T-helper 2 cell (primary cell): Measurements from ENCODE around the gene ILKAP.
"Not testable (repeated sequence)": the region's sequence is repeated elsewhere in the genome, so short reads cannot be mapped to it uniquely, and the experiment has no call there.

Experiments used
- DNase-seq, 5 experiments: peaks; one replicate each; pipeline versions ENCODE4 v3.0.0 to v3.0.0-alpha.2; 2012 to 2022

ILKAP gene

GRCh38 chr2:238190445-238190844 is 13.1 kb downstream of the ILKAP start:
- DNase-seq, result no peak

- DNase-seq, result no peak
Measured at GRCh38 chr2:238187618-238188548, 15.6 kb downstream of the ILKAP start.

GRCh38 chr2:238183821-238184220 is 19.7 kb downstream of the ILKAP start:
- no peak for DNase-seq

GRCh38 chr2:238182362-238182761 is 21.1 kb downstream of the ILKAP start:
- DNase-seq, result no peak

GRCh38 chr2:238180554-238180953 is 22.9 kb downstream of the ILKAP start:
- DNase-seq, result no peak

GRCh38 chr2:238176613-238177012 is 26.9 kb downstream of the ILKAP start:
- DNase-seq, result no peak

GRCh38 chr2:238174701-238175100 is 28.8 kb downstream of the ILKAP start:
- no peak for DNase-seq

GRCh38 chr2:238174291-238174690 is 29.2 kb downstream of the ILKAP start:
- no peak for DNase-seq

- no peak for DNase-seq
Measured at GRCh38 chr2:238173692-238174091, 29.8 kb downstream of the ILKAP start.

- DNase-seq, result no peak
Measured at GRCh38 chr2:238172439-238172838, 31.1 kb downstream of the ILKAP start.

GRCh38 chr2:238171575-238172187 is 31.8 kb downstream of the ILKAP start:
- no peak for DNase-seq

- not testable (repeated sequence) for DNase-seq
Measured at GRCh38 chr2:238171072-238171431, 32.4 kb downstream of the ILKAP start.

GRCh38 chr2:238170386-238171071 is 33.0 kb downstream of the ILKAP start:
- no peak for DNase-seq

- no peak for DNase-seq
Measured at GRCh38 chr2:238169708-238170251, 33.7 kb downstream of the ILKAP start.

GRCh38 chr2:238169048-238169707 is 34.3 kb downstream of the ILKAP start:
- no peak for DNase-seq

- DNase-seq, result no peak
Measured at GRCh38 chr2:238168196-238169047, 35.1 kb downstream of the ILKAP start.

- no peak for DNase-seq
Measured at GRCh38 chr2:238167761-238168160, 35.7 kb downstream of the ILKAP start.

GRCh38 chr2:238167344-238167715 is 36.2 kb downstream of the ILKAP start:
- DNase-seq, result no peak

GRCh38 chr2:238166391-238167343 is 36.8 kb downstream of the ILKAP start:
- no peak for DNase-seq

GRCh38 chr2:238165288-238165921 is 38.1 kb downstream of the ILKAP start:
- DNase-seq, result no peak
